HAP-1 (cell line): ENCODE results near the gene SOAT2.
A peak's percentile ranks its signal among the peaks of the same experiment; 100 is the strongest.
"Not testable (repeated sequence)": the region's sequence is repeated elsewhere in the genome, so short reads cannot be mapped to it uniquely, and the experiment has no call there.

Experiments used
- DNase-seq, 2 experiments: peaks; one replicate each; pipeline ENCODE4 v3.0.0-alpha.2; 2016 to 2020; ENCODE audit warnings: low spot score in 2 of 2
- H3K27me3 ChIP-seq: fragments of 250-450 bp; sonication (Bioruptor Pico); 2 replicates; pipeline ENCODE4 v1.5.1; 2020; ENCODE audit warnings: low read depth, mild to moderate bottlenecking, moderate library complexity
- H3K36me3 ChIP-seq: fragments of 250-450 bp; sonication (Bioruptor Pico); replicated peaks from 2 replicates; pipeline ENCODE4 v1.5.1; 2020; ENCODE audit warnings: mild to moderate bottlenecking
- H3K4me1 ChIP-seq: fragments of 250-450 bp; sonication (Bioruptor Pico); 2 replicates; pipeline ENCODE4 v1.5.1; 2020; ENCODE audit warnings: mild to moderate bottlenecking
- H3K4me3 ChIP-seq: fragments of 250-450 bp; sonication (Bioruptor Pico); 2 replicates; pipeline ENCODE4 v1.5.1; 2020; ENCODE audit warnings: mild to moderate bottlenecking, moderate library complexity
- H3K9me3 ChIP-seq: fragments of 250-450 bp; sonication (Bioruptor Pico); 2 replicates; pipeline ENCODE4 v1.5.1; 2020; ENCODE audit warnings: mild to moderate bottlenecking, moderate library complexity
- in situ Hi-C: fragments of 300-500 bp; cut with MboI; formaldehyde crosslinking; loops from 3 replicates; pipeline ENCODE4 v1.14.3; 2020; ENCODE audit warnings: low sequenced_read_pairs, inconsistent platforms, mixed read lengths

SOAT2 gene

DNA sequence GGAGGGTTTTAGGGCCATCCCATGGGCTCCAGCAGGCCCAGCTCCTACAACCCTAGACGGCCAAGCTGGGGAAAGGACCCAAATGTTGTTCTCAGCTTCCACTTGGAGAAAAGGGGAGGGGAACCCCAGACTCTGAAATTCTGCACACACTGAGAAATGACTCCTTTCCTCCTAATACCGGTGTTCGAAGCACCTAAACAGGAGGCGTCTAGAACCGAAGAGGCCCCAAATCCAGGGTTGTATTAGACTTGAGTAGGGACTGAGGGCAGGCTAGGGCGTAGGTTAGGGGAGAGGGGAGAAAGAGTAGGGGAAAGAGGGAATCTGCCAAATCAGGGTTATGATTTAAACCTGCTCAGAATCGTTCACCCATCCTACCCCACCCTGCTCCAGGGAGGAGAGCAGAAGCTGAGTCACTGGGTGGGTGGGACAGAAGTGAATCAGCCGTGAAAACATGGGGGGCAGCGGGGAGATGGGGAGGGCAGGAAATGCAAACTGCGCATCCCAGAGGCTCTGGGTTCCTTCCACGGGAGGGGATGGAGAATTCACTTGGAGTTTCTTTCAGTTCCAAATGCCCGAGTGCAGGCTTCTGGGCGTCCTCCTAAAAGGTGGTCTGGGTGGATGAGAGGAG is 4.8 kb upstream of the SOAT2 start:
- Histone ChIP-seq H3K4me1 (peaks cover 6% of the 10 kb centered on the region), H3K9me3 (no peaks in the 10 kb centered on the region), H3K4me3 (peak overlapping the region; percentile 45), H3K36me3 (no peaks in the 10 kb centered on the region), H3K27me3 (no peaks in the 10 kb centered on the region)
- no peak for DNase-seq
- in situ Hi-C loops: no loop called here

GRCh38 chr12:53099071-53099882 is 4.0 kb upstream of the SOAT2 start:
- H3K9me3 ChIP-seq: no peaks in the 10 kb centered on the region
- no peaks in the 10 kb centered on the region for H3K36me3 ChIP-seq
- no peaks in the 10 kb centered on the region for H3K27me3 ChIP-seq
- H3K4me3 ChIP-seq: no peak overlapping the region
- in situ Hi-C loops: no loop called here
- DNase-seq: peak; percentile 82 to 94
- peaks cover 6% of the 10 kb centered on the region for H3K4me1 ChIP-seq

- Histone ChIP-seq H3K27me3 (no peaks in the 10 kb centered on the region), H3K36me3 (no peaks in the 10 kb centered on the region), H3K9me3 (no peaks in the 10 kb centered on the region), H3K4me1 (peaks cover 6% of the 10 kb centered on the region), H3K4me3 (no peak overlapping the region)
- in situ Hi-C loops: no loop called here
- no peak for DNase-seq
Measured at GRCh38 chr12:53100466-53101151, 2.7 kb upstream of the SOAT2 start.

GRCh38 chr12:53101266-53101665 is 2.0 kb upstream of the SOAT2 start:
- peaks cover 6% of the 10 kb centered on the region for H3K4me1 ChIP-seq
- no peak for DNase-seq
- H3K27me3 ChIP-seq: no peaks in the 10 kb centered on the region
- in situ Hi-C loops: no loop called here
- no peak overlapping the region for H3K4me3 ChIP-seq
- H3K9me3 ChIP-seq: no peaks in the 10 kb centered on the region
- no peaks in the 10 kb centered on the region for H3K36me3 ChIP-seq

GRCh38 chr12:53101931-53102781 is 1.1 kb upstream of the SOAT2 start:
- Histone ChIP-seq H3K4me3 (no peak overlapping the region), H3K4me1 (peaks cover 2% of the 10 kb centered on the region), H3K36me3 (no peaks in the 10 kb centered on the region), H3K9me3 (no peaks in the 10 kb centered on the region), H3K27me3 (no peaks in the 10 kb centered on the region)
- DNase-seq: no peak
- in situ Hi-C loops: no loop called here

DNA sequence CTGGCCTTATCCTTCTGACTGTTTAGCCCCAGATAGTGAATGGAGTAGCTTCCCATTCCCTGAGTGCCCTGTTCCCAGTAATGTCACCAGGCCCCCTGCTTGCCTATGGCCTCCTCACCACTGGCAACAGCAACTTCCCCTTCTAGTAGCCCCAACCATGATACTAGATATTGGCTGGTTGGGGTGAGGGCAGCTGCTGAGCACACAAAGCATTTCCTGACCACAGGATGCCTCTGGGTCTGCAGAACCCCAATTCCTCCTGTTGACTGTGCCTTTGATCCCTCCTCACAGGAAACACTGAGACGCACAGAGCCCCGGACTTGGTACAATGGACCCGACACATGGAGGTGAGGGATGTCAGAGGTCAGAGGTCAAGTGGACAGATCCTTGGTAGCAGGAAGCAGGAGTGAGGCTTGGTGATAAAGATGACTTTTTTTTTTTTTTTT is 597 bp downstream of the SOAT2 start:
- Histone ChIP-seq H3K27me3 (no peaks in the 10 kb centered on the region), H3K9me3 (no peaks in the 10 kb centered on the region), H3K4me3 (no peak overlapping the region), H3K36me3 (no peaks in the 10 kb centered on the region), H3K4me1 (no peaks in the 10 kb centered on the region)
- in situ Hi-C loops: no loop called here
- DNase-seq: no peak

DNA sequence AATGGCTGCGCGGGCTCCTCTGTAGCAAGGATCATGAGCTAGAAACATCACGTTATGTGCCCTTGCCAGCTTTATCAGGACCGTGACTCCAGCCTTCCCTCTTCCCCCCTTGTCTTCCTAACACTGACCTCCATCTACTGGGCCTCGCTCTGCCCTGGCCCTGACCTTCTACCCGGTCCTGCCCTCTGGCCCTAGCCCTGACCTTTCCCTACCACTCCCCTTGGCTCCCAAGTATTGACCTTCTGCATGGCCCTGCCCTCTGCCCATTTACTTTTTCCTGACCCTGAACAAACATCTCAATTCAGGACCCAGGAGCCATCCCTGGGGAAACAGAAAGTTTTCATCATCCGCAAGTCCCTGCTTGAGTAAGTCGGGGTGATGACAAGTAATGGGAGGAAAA is 2.0 kb downstream of the SOAT2 start:
- in situ Hi-C loops: no loop called here
- H3K4me1 ChIP-seq: no peaks in the 10 kb centered on the region
- H3K27me3 ChIP-seq: no peaks in the 10 kb centered on the region
- H3K4me3 ChIP-seq: no peak overlapping the region
- no peaks in the 10 kb centered on the region for H3K36me3 ChIP-seq
- no peak for DNase-seq
- peaks cover 5% of the 10 kb centered on the region for H3K9me3 ChIP-seq

DNA sequence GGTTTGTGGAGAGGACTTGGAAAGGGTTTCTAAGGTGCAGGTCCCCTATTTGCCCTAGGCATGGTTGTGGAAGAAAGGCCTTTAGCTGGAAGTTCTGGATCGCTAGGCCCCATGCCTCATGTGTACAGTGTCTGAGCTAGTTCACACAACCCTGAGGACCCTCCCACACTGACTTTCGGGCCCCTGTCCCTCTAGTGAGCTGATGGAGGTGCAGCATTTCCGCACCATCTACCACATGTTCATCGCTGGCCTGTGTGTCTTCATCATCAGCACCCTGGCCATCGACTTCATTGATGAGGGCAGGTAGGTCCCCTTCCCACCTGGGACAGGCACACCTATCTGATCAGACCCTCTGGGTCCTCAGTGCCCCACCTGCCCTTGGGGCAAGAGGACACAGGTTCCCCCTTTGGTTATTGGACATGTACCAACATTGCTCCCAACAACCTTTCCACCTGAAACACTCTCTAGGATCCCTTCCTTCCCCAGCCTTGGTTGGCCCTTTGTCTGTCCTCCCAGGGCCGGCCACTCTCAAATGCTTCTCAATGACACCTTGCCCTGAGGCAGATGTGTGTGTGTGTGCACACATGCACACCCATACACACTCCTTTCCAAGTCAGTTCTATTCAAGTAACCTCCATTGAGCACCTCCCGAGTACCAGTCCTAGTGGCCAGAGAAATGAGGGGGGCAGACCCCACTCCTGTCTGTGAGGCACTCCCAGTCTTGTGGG is 2.6 kb downstream of the SOAT2 start:
- H3K27me3 ChIP-seq: no peaks in the 10 kb centered on the region; the same call in 1 of the 2 replicates
- H3K36me3 ChIP-seq: no peaks in the 10 kb centered on the region
- H3K4me3 ChIP-seq: no peak overlapping the region
- no peak for DNase-seq
- H3K4me1 ChIP-seq: no peaks in the 10 kb centered on the region
- in situ Hi-C loops: no loop called here
- peaks cover 7% of the 10 kb centered on the region for H3K9me3 ChIP-seq

- no peak overlapping the region for H3K4me3 ChIP-seq
- DNase-seq: no peak
- H3K4me1 ChIP-seq: no peaks in the 10 kb centered on the region
- H3K36me3 ChIP-seq: no peaks in the 10 kb centered on the region
- H3K9me3 ChIP-seq: peaks cover 7% of the 10 kb centered on the region
- in situ Hi-C loops: no loop called here
- no peaks in the 10 kb centered on the region; the same call in 1 of the 2 replicates for H3K27me3 ChIP-seq
Measured at GRCh38 chr12:53107122-53107521, 3.8 kb downstream of the SOAT2 start.

GRCh38 chr12:53112431-53112830 is 9.1 kb downstream of the SOAT2 start:
- H3K4me3 ChIP-seq, in situ Hi-C loops, H3K36me3 ChIP-seq: not testable (repeated sequence)

GRCh38 chr12:53113136-53113705 is 9.9 kb downstream of the SOAT2 start:
- H3K4me3 ChIP-seq: no peak overlapping the region
- no peak for DNase-seq
- H3K27me3 ChIP-seq: no peaks in the 10 kb centered on the region; the same call in 1 of the 2 replicates
- H3K4me1 ChIP-seq: no peaks in the 10 kb centered on the region
- H3K9me3 ChIP-seq: peaks cover 7% of the 10 kb centered on the region
- no peaks in the 10 kb centered on the region for H3K36me3 ChIP-seq
- in situ Hi-C loops: no loop called here

More at GRCh38 chr12:53112431-53112830, 9.1 kb downstream of the SOAT2 start:
- not testable (repeated sequence) for H3K27me3 ChIP-seq, H3K9me3 ChIP-seq, DNase-seq, H3K4me1 ChIP-seq

DNA sequence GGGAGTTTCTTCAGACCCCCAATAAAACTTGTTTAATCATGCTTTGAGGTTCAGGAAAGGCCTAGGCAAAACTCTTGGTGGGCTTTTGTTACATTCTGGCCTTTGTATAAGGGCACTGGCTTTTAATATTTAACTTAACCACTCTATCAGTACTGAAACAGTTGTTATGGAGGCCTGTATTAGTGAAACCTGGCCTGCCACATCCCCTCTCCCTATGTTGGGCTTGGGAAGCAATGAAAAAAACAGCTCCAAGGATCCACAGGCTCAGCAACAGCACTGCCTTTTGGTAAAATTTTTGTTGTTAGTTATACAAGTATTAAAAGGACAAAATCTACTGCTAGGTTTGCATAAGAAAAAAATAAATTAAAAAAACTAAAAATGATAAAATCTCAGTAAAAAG is 10.7 kb downstream of the SOAT2 start:
- H3K4me3 ChIP-seq: no peak overlapping the region
- no peaks in the 10 kb centered on the region for H3K4me1 ChIP-seq
- H3K9me3 ChIP-seq: peaks cover 7% of the 10 kb centered on the region
- no peak for DNase-seq
- H3K27me3 ChIP-seq: no peaks in the 10 kb centered on the region; the same call in 1 of the 2 replicates
- in situ Hi-C loops: no loop called here
- no peaks in the 10 kb centered on the region for H3K36me3 ChIP-seq
